Prostate gland (tissue), 2 donors: Measurements from ENCODE around the gene ZC3H18.

Experiments
- POLR2A ChIP-seq: fragments of 450-650 bp; IDR thresholded peaks from one replicate; pipeline ENCODE4 v1.6.1; 2016; ENCODE audit warnings: antibody characterized with exemption, mild to moderate bottlenecking
- POLR2AphosphoS5 ChIP-seq: sonication (generic); formaldehyde crosslinking; IDR thresholded peaks from one replicate; pipeline ENCODE4 v1.6.1; 2017; ENCODE audit warnings: antibody characterized with exemption
- TF ChIP-seq, protein P1 (sequence below), 4 experiments: fragments of 200-600 bp in 2 of 4; fragments of 450-650 bp in 2 of 4; sonication (generic) in 2 of 4; IDR thresholded peaks; 1 replicate in 3 of 4; 2 replicates in 1 of 4; pipeline ENCODE4 v1.5.1; 2016 to 2019; ENCODE audit warnings: antibody characterized with exemption in 4 of 4, mild to moderate bottlenecking in 2 of 4, moderate library complexity in 2 of 4

GRCh38 chr16:88651276-88651988 lies 81.2 kb downstream of the ZC3H18 start:
- TF ChIP-seq, protein P1, sequence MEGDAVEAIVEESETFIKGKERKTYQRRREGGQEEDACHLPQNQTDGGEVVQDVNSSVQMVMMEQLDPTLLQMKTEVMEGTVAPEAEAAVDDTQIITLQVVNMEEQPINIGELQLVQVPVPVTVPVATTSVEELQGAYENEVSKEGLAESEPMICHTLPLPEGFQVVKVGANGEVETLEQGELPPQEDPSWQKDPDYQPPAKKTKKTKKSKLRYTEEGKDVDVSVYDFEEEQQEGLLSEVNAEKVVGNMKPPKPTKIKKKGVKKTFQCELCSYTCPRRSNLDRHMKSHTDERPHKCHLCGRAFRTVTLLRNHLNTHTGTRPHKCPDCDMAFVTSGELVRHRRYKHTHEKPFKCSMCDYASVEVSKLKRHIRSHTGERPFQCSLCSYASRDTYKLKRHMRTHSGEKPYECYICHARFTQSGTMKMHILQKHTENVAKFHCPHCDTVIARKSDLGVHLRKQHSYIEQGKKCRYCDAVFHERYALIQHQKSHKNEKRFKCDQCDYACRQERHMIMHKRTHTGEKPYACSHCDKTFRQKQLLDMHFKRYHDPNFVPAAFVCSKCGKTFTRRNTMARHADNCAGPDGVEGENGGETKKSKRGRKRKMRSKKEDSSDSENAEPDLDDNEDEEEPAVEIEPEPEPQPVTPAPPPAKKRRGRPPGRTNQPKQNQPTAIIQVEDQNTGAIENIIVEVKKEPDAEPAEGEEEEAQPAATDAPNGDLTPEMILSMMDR (IDR thresholded peaks at IDR 0.05), result no peak
- TF ChIP-seq POLR2AphosphoS5 (no peak), POLR2A (no peak)
